HepG2 (cell line): ENCODE results near the gene ZNRF3. TPM values are rescaled to one million over a fixed set of nuclear protein-coding genes. Genes with fewer than 3 reads are reported as not detected.

ENCODE experiments used
- BCL6 ChIP-seq: IDR thresholded peaks from 2 replicates; pipeline ENCODE4 v1.6.1; 2016; ENCODE audit warnings: missing genetic modification reagents, missing compliant biosample characterization
- DNMT3B ChIP-seq: conservative IDR thresholded peaks from 2 replicates; pipeline ENCODE4 v1.6.1; 2016; ENCODE audit warnings: missing biosample characterization, control low read depth
- GATAD1 ChIP-seq: IDR thresholded peaks from 2 replicates; pipeline ENCODE4 v1.6.1; 2016; ENCODE audit warnings: missing genetic modification reagents, missing compliant biosample characterization
- GFI1 ChIP-seq: sonication (generic); formaldehyde crosslinking; IDR thresholded peaks from 2 replicates; pipeline ENCODE4 v1.5.0; 2020; ENCODE audit warnings: missing genetic modification reagents, mild to moderate bottlenecking, borderline replicate concordance
- HHEX ChIP-seq: IDR thresholded peaks from 2 replicates; pipeline ENCODE4 v1.6.1; 2016; ENCODE audit warnings: control low read depth
- IRX3 ChIP-seq: sonication (generic); formaldehyde crosslinking; IDR thresholded peaks from 2 replicates; pipeline ENCODE4 v1.8.1; 2023; ENCODE audit warnings: mild to moderate bottlenecking, low read depth, missing genetic modification reagents, borderline replicate concordance
- NAIF1 ChIP-seq: sonication (generic); formaldehyde crosslinking; IDR thresholded peaks from 2 replicates; pipeline ENCODE4 v1.5.0; 2020; ENCODE audit warnings: mild to moderate bottlenecking, missing genetic modification reagents, borderline replicate concordance
- ONECUT2 ChIP-seq: sonication (generic); formaldehyde crosslinking; IDR thresholded peaks from 2 replicates; pipeline ENCODE4 v1.4.0; 2020; ENCODE audit warnings: missing genetic modification reagents
- POLR2A ChIP-seq, 2 experiments: IDR thresholded peaks; 2 replicates each; pipeline ENCODE4 v1.6.1; 2011; ENCODE audit warnings: low read depth in 2 of 2, low read length in 2 of 2, mild to moderate bottlenecking in 1 of 2, moderate library complexity in 1 of 2; ENCODE audit not compliant: insufficient read depth in 1 of 2
- RBM39 ChIP-seq: fragments of 200-400 bp; formaldehyde crosslinking; IDR thresholded peaks from one replicate; pipeline ENCODE4 v1.6.1; 2018; ENCODE audit warnings: antibody characterized with exemption, mild to moderate bottlenecking, low read depth, low read length; ENCODE audit not compliant: poor library complexity, severe bottlenecking
- SNAPC2 ChIP-seq: sonication (generic); formaldehyde crosslinking; IDR thresholded peaks from 2 replicates; pipeline ENCODE4 v1.8.1; 2022; ENCODE audit warnings: mild to moderate bottlenecking, missing genetic modification reagents
- SP140L ChIP-seq: sonication (generic); formaldehyde crosslinking; IDR thresholded peaks from 2 replicates; pipeline ENCODE4 v1.4.0; 2020; ENCODE audit warnings: missing genetic modification reagents, borderline replicate concordance
- STAG1 ChIP-seq: sonication (generic); formaldehyde crosslinking; IDR thresholded peaks from 2 replicates; pipeline ENCODE4 v1.4.0; 2020; ENCODE audit warnings: missing genetic modification reagents
- ZNF30 ChIP-seq: sonication (generic); formaldehyde crosslinking; IDR thresholded peaks from 2 replicates; pipeline ENCODE4 v1.5.0; 2020; ENCODE audit warnings: mild to moderate bottlenecking, missing genetic modification reagents
- ZNF563 ChIP-seq: sonication (generic); formaldehyde crosslinking; IDR thresholded peaks from 2 replicates; pipeline ENCODE4 v1.8.0; 2022; ENCODE audit warnings: mild to moderate bottlenecking, moderate library complexity, missing genetic modification reagents
- polyA plus RNA-seq, 8 experiments: library from polyadenylated mRNA; depleted of rRNA in 3 of 8; stranded (reverse) in 7 of 8; unstranded in 1 of 8; fragments of >200 nt; fragmentation: Illumina TruSeq in 4 of 8; extraction: Trizol in 4 of 8; gene quantifications; 2 replicates each; pipeline versions ENCODE4 v1.2.1 to v1.2.3, GENCODE V29; 2011 to 2016; ENCODE audit warnings: low read depth in 4 of 8, missing spikeins in 1 of 8, mixed read lengths in 1 of 8; ENCODE audit not compliant: insufficient read depth in 1 of 8
- total RNA-seq, 5 experiments: library from RNA; depleted of rRNA; stranded (reverse); fragments of >200 nt; fragmentation: Illumina TruSeq; extraction: Trizol; gene quantifications; 2 replicates each; pipeline ENCODE4 v1.2.3, GENCODE V29; 2016; ENCODE audit warnings: low read depth in 1 of 5
- TF ChIP-seq, protein P1 (sequence below): IDR thresholded peaks from 2 replicates; pipeline ENCODE4 v1.6.1; 2016; ENCODE audit warnings: mild to moderate bottlenecking
- TF ChIP-seq, protein P2 (sequence below): sonication (generic); formaldehyde crosslinking; IDR thresholded peaks from 2 replicates; pipeline ENCODE4 v1.4.0; 2020; ENCODE audit warnings: missing genetic modification reagents
- TF ChIP-seq, protein P3 (sequence below): sonication (generic); formaldehyde crosslinking; IDR thresholded peaks from 2 replicates; pipeline ENCODE4 v1.4.0; 2020; ENCODE audit warnings: missing genetic modification reagents, borderline replicate concordance
- TF ChIP-seq, protein P4 (sequence below): IDR thresholded peaks from 2 replicates; pipeline ENCODE4 v1.6.1; 2016
- TF ChIP-seq, protein P5 (sequence below): sonication (generic); formaldehyde crosslinking; IDR thresholded peaks from 2 replicates; pipeline ENCODE4 v1.4.0; 2020; ENCODE audit warnings: low read depth, mild to moderate bottlenecking, missing genetic modification reagents

Gene ZNRF3
- total and polyA plus RNA-seq, 2 of the 13 experiments (the other 11 are each of a cell fraction or from before 2014, with no cell fraction given): 20.3 to 36.7 TPM

DNA sequence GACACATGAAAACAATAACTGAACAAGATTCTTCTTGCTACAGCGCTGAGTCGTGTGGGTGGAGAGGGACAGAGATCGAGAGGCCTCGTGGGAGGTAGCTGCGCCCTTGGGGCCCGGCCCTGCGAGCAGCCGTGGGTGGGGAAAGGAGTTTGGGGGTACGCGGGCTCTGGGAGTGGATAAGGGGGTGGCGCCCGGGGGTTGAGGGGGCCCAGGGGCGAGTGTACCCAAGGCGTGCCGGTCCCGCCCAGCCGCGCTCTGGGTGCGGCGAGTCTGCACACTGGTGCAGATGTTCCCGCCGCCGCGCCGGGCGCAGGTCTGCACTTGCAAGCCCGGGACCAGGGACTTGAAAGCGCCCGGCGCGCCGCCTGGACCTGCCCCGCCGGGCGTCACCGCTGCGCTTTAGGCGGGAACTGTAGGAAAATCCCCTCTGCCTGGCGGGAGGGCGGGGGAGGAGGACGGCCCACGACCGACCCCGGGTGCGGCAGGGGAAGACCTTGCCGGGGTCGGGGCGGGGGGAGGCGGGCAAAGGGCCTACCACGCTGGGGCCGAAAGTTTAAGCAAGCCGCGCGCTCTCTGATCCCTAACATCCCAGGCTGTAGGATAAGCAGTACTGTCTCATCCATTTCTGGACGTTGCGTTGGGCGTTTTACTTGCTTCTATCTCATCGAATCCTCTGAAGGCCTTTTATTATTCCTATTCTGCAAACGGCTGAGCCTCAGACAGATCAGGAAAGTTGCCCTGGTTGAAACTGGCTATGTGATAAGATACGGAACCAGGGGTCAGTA, 188.1 kb downstream of the ZNRF3 start (continued):
- TF ChIP-seq HHEX (CRISPR knock-in tag) (no peak), GFI1 (CRISPR knock-in tag) (no peak), BCL6 (CRISPR knock-in tag) (no peak; the same call in 1 of the 2 replicates), IRX3 (CRISPR knock-in tag) (no peak), GATAD1 (CRISPR knock-in tag) (no peak), STAG1 (CRISPR knock-in tag) (peak; percentile 5; the same call in 1 of the 2 replicates), ZNF30 (CRISPR knock-in tag) (no peak), ZNF563 (CRISPR knock-in tag) (no peak), RBM39 (peak; percentile 17), SP140L (CRISPR knock-in tag) (no peak), POLR2A (IDR thresholded peaks at IDR 0.05; ENCODE audit: insufficient read depth in 1 of 2, low read depth in 2 of 2, low read length in 2 of 2) (peak; percentile 57 to 63; a peak in 3 of 4 replicates), ONECUT2 (no peak), NAIF1 (CRISPR knock-in tag) (peak; percentile 39; the same call in 1 of the 2 replicates), SNAPC2 (CRISPR knock-in tag) (no peak), DNMT3B (CRISPR knock-in tag) (no peak)
- TF ChIP-seq, protein P1, sequence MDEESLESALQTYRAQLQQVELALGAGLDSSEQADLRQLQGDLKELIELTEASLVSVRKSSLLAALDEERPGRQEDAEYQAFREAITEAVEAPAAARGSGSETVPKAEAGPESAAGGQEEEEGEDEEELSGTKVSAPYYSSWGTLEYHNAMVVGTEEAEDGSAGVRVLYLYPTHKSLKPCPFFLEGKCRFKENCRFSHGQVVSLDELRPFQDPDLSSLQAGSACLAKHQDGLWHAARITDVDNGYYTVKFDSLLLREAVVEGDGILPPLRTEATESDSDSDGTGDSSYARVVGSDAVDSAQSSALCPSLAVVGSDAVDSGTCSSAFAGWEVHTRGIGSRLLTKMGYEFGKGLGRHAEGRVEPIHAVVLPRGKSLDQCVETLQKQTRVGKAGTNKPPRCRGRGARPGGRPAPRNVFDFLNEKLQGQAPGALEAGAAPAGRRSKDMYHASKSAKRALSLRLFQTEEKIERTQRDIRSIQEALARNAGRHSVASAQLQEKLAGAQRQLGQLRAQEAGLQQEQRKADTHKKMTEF (CRISPR knock-in tag): no peak
- TF ChIP-seq, protein P2, sequence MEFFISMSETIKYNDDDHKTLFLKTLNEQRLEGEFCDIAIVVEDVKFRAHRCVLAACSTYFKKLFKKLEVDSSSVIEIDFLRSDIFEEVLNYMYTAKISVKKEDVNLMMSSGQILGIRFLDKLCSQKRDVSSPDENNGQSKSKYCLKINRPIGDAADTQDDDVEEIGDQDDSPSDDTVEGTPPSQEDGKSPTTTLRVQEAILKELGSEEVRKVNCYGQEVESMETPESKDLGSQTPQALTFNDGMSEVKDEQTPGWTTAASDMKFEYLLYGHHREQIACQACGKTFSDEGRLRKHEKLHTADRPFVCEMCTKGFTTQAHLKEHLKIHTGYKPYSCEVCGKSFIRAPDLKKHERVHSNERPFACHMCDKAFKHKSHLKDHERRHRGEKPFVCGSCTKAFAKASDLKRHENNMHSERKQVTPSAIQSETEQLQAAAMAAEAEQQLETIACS (CRISPR knock-in tag): peak; percentile 15; the same call in 1 of the 2 replicates
- TF ChIP-seq, protein P3, sequence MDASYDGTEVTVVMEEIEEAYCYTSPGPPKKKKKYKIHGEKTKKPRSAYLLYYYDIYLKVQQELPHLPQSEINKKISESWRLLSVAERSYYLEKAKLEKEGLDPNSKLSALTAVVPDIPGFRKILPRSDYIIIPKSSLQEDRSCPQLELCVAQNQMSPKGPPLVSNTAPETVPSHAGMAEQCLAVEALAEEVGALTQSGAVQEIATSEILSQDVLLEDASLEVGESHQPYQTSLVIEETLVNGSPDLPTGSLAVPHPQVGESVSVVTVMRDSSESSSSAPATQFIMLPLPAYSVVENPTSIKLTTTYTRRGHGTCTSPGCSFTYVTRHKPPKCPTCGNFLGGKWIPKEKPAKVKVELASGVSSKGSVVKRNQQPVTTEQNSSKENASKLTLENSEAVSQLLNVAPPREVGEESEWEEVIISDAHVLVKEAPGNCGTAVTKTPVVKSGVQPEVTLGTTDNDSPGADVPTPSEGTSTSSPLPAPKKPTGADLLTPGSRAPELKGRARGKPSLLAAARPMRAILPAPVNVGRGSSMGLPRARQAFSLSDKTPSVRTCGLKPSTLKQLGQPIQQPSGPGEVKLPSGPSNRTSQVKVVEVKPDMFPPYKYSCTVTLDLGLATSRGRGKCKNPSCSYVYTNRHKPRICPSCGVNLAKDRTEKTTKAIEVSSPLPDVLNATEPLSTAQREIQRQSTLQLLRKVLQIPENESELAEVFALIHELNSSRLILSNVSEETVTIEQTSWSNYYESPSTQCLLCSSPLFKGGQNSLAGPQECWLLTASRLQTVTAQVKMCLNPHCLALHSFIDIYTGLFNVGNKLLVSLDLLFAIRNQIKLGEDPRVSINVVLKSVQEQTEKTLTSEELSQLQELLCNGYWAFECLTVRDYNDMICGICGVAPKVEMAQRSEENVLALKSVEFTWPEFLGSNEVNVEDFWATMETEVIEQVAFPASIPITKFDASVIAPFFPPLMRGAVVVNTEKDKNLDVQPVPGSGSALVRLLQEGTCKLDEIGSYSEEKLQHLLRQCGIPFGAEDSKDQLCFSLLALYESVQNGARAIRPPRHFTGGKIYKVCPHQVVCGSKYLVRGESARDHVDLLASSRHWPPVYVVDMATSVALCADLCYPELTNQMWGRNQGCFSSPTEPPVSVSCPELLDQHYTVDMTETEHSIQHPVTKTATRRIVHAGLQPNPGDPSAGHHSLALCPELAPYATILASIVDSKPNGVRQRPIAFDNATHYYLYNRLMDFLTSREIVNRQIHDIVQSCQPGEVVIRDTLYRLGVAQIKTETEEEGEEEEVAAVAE (CRISPR knock-in tag): no peak
- TF ChIP-seq, protein P4, sequence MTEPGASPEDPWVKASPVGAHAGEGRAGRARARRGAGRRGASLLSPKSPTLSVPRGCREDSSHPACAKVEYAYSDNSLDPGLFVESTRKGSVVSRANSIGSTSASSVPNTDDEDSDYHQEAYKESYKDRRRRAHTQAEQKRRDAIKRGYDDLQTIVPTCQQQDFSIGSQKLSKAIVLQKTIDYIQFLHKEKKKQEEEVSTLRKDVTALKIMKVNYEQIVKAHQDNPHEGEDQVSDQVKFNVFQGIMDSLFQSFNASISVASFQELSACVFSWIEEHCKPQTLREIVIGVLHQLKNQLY (CRISPR knock-in tag): no peak
- TF ChIP-seq, protein P5, sequence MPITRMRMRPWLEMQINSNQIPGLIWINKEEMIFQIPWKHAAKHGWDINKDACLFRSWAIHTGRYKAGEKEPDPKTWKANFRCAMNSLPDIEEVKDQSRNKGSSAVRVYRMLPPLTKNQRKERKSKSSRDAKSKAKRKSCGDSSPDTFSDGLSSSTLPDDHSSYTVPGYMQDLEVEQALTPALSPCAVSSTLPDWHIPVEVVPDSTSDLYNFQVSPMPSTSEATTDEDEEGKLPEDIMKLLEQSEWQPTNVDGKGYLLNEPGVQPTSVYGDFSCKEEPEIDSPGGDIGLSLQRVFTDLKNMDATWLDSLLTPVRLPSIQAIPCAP (CRISPR knock-in tag): no peak
